Measurements from ENCODE around the gene PLEKHA8. TPM values are rescaled to one million over a fixed set of nuclear protein-coding genes. Genes with fewer than 3 reads are reported as not detected.

The PLEKHA8 gene
- total RNA-seq, 1 experiment from 2014 or later = 38.1 TPM

- 0 out of 2 replicates have a peak, but pooled peaks cover 3% of the 10 kb centered on the region for H3K9me3 Mint-ChIP-seq
- CTCF ChIA-PET = interaction anchor here (1.1 to 1.5 kb wide), 3 partner anchors 10 to 218 kb away, joined by 3 to 5 read pairs (median 3); no protein-coding TSS in a partner anchor
These were observed 150.7 kb downstream of the PLEKHA8 start for GRCh38 chr7:30178748-30179436.

More at GRCh38 chr7:30178748-30179436, 150.7 kb downstream of the PLEKHA8 start:
- ATAC-seq (no peak), DNase-seq (ENCODE audit: low spot score) (no peak)
- H3K27ac Mint-ChIP-seq = no peak overlapping the region
- no peak overlapping the region for H3K4me3 Mint-ChIP-seq
- H3K27me3 Mint-ChIP-seq (ENCODE audit: low read depth) = no peaks in the 10 kb centered on the region
- POLR2A ChIA-PET = no interaction called here
- TF ChIP-seq PREB (CRISPR knock-in tag; IDR thresholded peaks at IDR 0.05; ENCODE audit: borderline replicate concordance) = no peak
- TF ChIP-seq ATF3 (CRISPR knock-in tag; conservative IDR thresholded peaks at IDR 0.05) = no peak
- TF ChIP-seq NR3C1 (CRISPR knock-in tag; conservative IDR thresholded peaks at IDR 0.05; ENCODE audit: low read depth) = no peak
- no peak for TF ChIP-seq AR (CRISPR knock-in tag; IDR thresholded peaks at IDR 0.05)
- no peak for TF ChIP-seq ATF1 (CRISPR knock-in tag; IDR thresholded peaks at IDR 0.05)
- no peak for TF ChIP-seq TP53 (CRISPR knock-in tag; IDR thresholded peaks at IDR 0.05)
- TF ChIP-seq ATF6 (CRISPR knock-in tag; IDR thresholded peaks at IDR 0.05) = no peak
- no peak for TF ChIP-seq TCF7 (CRISPR knock-in tag; IDR thresholded peaks at IDR 0.05; ENCODE audit: low read depth)
- no peak for TF ChIP-seq ZNF425 (CRISPR knock-in tag; conservative IDR thresholded peaks at IDR 0.05)
- no peak for TF ChIP-seq IRF2 (CRISPR knock-in tag; IDR thresholded peaks at IDR 0.05; ENCODE audit: borderline replicate concordance, low read depth)
- no peak for TF ChIP-seq CDX4 (CRISPR knock-in tag; IDR thresholded peaks at IDR 0.05; ENCODE audit: borderline replicate concordance)
- no peak for TF ChIP-seq PRRX2 (CRISPR knock-in tag; IDR thresholded peaks at IDR 0.05)
- no peak for TF ChIP-seq MYBL2 (CRISPR knock-in tag; IDR thresholded peaks at IDR 0.05)
- no peak for TF ChIP-seq ESRRA (CRISPR knock-in tag; IDR thresholded peaks at IDR 0.05; ENCODE audit: borderline replicate concordance)
- TF ChIP-seq ZNF317 (CRISPR knock-in tag; IDR thresholded peaks at IDR 0.05; ENCODE audit: borderline replicate concordance, low read depth) = no peak
- no peak for TF ChIP-seq ZBTB21 (CRISPR knock-in tag; IDR thresholded peaks at IDR 0.05; ENCODE audit: borderline replicate concordance)
- TF ChIP-seq USF2 (CRISPR knock-in tag; IDR thresholded peaks at IDR 0.05) = no peak
- H3K4me1 Mint-ChIP-seq = peaks cover 5% of the 10 kb centered on the region
- H3K36me3 Mint-ChIP-seq = no peaks in the 10 kb centered on the region

Other genes with a start within 250 kb of the PLEKHA8 start
- 9.9 to 11.4 TPM (median 10.5 TPM) in 3 replicates for gene WIPF3, start 221.9 kb upstream of the PLEKHA8 start, total RNA-seq (2021)
- 96.2 to 105 TPM (median 101 TPM) in 3 replicates for gene SCRN1, start 38.6 kb upstream of the PLEKHA8 start, total RNA-seq (2021)
- 18.1 to 23.0 TPM (median 19.2 TPM) in 3 replicates for gene FKBP14, start 1.7 kb upstream of the PLEKHA8 start, total RNA-seq (2021)
- gene MTURN, start 106.6 kb downstream of the PLEKHA8 start, total RNA-seq (2021) = 5.0 to 6.4 TPM (median 5.4 TPM) in 3 replicates